Suppressor macrophage (primary cell): Measurements from ENCODE around the gene AARS2.
A peak's percentile ranks its signal among the peaks of the same experiment; 100 is the strongest.
"Not testable (repeated sequence)": the region's sequence is repeated elsewhere in the genome, so short reads cannot be mapped to it uniquely, and the experiment has no call there.

Source experiments
- DNase-seq, 4 experiments: peaks; one replicate each; pipeline ENCODE4 v3.0.0-alpha.2; 2020 to 2022
- total RNA-seq, 17 experiments: gene quantifications; one replicate each; lab custom pipeline; 2026; ENCODE audit warnings: mixed read lengths in 6 of 17, inconsistent platforms in 3 of 17; lab: John Stamatoyannopoulos, UW

The AARS2 gene
- total RNA-seq, result 18.4 to 50.2 (median 28.4) reads per million in 17 experiments

DNA sequence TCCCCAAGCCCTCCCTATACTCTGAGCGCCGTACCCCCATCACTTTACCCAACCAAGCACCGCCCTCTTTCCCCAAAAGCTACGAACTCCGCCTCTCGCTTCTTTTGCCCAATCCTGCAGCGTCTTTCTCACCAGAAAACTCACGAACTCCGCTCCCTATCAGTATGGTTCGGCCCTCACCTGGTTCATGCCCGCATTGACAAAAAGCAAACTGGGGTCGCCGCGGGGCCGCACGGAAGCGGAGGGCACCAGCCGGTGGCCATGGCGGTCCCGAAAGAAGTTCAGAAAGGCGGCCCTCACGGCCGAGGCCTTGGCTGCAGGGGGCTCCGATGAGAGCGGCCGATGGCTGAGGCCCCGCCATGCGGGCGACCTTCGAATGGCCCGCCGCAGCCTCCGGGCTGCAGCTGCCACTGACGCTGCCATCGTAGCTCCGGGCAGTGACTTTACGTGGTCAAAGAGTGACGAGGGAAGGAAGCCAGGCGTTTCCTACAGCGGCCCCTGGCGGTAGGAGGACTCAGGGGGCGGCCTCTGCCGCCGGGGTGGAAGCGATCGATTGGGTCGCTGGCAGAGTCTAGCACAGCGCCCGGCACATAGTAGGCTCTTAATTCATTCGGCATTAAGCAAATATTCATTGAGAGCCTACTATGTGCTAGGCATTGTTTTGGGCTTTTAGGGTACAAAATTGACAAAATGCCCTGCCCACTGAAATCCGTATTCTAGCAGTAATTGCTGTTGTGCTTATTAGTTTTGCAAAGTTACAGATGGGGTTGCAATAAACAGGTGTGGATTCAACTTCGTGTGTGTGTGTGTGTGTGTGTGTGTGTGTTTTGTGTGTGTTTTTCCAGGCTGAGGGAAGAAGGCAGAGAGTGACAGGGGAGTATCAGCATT, at the start of gene AARS2:
TSS of gene AARS2 (minus strand) at position 447 of the 888 bp plus-strand sequence. CDS start at position 423, 24 bp downstream.
- peak; percentile 92 to 96 (median 96) for DNase-seq

DNA sequence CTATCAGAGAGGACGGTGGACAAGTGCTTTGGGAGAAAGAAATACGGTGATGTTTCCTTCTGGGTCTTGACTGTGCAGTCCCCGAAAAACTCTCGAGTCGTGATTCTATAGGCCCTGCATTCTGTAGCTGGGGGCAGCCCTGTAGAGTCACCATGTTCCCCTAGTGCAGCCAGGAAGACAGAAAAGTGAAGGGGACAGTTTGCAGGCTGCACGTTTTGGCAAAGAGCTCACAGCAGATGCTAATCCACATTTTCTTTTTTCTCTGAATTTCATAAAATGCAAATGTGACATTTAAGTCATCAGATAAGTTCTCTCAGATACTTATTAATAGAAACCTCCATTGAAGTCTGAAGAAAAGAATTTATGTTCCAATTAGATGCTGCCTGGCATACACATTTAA, 48.8 kb upstream of the AARS2 start:
- DNase-seq, result no peak

DNA sequence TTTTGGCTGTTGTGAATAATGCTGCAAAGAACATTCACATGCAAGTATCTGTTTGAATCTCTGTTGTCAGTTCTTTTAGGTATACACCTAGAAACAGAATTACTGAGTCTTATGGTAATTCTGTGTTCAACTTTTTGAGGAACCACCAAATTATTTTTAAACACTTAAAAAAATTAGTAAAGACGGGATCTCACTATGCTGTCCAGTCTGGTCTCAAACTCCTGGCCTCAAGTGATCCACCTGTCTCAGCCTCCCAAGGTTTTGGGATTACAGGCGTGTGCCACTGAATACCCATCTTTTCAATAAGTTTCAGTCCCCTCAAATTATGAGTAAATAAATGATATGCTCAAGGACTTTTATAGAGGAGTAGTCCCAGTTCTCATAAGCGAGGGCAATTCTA, 46.8 kb upstream of the AARS2 start:
- DNase-seq, result no peak

DNA sequence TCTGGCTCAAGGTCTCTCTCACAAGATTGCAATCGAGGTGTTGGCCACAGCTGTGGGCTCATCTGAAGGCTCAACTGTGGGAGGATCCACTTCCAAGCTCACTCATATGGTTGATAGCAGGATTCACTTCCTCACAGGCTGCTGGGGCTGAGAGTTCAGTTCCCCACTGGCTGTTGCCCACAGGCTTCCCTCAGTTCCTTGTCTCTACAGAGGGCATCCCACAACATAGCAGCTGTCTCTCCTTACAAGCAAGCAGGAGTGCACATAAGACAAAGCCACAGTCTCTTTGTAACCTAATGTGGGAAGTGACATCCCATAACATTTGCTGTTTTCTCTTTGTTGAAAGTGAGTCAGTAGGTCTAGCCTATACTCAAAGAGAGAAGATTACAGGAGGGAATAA, 43.3 kb upstream of the AARS2 start:
- DNase-seq, result peak; percentile 56 to 77 (median 77)

DNA sequence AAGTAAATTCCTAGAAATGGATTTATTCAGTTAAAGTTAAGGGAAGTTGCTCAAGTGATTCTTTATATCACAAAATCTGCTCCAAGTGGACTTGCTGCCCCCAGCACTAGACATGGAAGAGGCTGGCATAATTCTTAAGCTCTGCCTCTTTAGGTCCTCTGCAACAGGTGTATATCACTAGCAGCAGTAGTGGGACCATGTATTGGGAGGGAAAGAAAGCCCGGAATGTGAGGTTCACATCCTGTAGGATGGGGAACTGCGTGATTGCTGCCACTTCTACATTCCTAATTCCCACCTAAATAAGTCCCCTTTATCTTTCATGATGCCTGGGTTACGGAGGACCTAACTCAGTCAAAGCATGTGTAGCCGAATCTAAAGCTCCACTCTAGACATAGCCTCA, 42.5 kb upstream of the AARS2 start:
- no peak for DNase-seq

DNA sequence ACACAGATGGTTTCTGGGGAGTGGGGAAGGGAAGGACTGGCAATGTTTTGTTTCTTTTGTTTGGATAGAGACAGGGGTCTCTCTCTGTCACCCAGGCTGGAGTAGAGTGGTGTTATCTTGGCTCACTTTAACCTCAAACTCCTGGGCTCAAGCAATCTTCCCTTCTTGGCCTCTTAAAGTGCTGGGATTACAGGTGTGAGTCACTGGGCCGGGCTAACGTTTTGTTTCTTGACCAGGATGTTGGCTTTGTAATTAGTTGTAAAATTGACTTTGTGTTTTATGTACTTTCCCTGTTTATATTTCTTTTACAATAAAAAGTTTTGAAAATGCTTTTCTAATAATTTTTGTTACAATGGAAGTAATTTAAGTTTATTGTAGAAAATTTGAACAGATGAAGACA, 40.2 kb upstream of the AARS2 start:
- no peak for DNase-seq

DNA sequence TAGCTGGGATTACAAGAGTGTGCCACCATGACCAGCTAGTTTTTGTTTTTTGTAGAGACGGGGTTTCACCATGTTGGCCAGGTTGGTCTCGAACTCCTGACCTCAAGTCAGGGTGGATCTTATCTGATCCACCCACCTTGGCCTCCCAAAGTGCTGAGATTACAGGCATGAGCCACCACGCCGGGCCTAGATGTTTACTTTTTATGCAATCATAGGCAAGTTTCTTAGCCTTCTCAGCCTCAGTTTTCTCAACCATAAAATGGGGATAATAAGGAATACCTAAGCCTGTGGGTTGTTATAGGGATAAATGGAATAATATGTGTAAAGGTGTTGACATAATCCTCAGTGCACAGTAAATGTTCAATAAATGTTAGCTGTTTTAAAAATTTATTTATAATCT, 39.1 kb upstream of the AARS2 start:
- DNase-seq, result no peak

DNA sequence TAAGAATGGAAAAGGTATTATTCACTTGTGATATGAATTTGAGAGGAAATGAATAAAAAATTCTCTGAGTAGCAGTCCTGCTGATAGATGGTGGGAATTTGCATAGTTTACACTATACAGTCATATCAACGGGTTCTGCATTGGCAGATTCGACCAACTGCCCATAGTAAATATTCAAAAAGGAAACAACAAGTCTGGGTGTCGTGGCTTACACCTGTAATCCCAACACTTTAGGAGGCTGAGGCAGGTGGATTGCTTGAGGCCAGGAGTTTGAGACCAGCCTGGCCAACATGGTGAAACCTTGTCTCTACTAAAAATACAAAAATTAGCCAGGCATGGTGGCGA, 37.5 kb upstream of the AARS2 start:
- not testable (repeated sequence) for DNase-seq

DNA sequence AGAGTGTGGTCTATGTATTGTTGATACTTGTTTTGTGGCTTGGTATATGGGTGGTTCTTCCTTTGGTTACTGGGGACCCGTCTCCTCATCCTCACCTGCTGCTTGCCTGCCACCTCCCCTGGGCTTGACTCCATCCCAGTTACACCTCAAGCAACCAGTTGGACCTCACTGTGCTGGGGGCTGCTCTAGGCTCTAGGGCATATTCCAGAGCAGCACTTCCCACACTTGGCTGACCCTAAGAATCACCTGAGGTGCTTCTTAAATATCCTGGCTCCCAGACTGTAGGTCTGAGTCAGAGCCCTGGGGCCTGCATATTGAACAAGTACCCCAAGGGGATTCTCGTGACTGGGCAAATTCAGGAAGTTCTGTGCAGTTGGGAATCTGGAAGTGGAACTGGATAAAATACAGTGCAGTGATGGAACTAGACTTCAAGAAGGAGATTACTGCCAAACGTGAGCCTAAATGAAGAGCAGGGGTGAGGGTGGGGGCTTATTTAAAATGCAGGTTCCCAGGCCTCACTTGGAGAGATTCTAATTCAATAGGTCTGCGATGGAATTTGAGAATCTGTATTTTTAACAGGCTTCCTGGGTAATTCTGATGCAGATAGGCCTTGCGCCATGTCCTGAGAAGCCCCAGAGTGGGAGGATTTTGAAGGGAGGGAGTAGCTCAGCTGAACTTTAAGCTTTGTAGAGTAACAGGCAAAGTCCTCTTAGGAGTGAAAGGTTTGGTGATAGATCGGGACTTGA, 36.9 kb upstream of the AARS2 start:
- DNase-seq, result peak; percentile 49 to 71 (median 69)

DNA sequence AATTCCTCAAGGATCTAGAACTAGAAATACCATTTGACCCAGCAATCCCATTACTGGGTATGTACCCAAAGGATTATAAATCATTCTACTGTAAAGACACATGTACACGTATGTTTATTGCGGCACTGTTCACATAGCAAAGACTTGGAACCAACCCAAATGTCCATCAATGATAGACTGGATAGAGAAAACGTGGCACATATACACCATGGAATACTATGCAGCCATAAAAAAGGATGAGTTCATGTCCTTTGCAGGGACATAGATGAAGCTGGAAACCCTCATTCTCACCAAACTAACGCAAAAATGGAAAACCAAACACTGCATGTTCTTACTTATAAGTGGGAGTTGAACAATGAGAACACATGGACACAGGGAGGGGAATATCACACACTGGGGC, 33.7 kb upstream of the AARS2 start:
- DNase-seq, result not testable (repeated sequence)

DNA sequence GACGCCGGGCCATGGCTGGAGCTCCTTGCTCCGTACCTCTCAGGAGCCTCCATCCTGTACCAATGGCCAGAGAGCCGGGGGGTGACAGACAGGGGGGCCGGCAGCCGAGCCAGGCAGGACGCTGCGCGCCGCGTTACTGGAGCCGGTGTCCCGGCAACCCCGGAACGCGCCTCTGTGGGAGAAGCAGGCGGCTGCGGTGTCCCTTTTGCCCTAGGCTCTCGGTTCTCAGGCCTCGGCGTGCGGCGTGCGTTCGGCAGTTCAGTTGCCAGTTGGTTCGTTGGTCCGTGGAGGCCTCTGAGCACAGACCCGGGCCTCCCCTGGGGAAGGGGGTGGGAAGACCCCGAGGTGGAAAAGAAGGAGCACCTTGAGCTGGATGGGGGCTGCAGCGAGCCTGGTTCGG, 29.3 kb upstream of the AARS2 start, which contains the start of gene SPATS1:
TSS of gene SPATS1 (plus strand) at position 162 of the 400 bp plus-strand sequence. CDS start 446 bp downstream, outside the sequence.
- DNase-seq, result peak; percentile 15 to 59 (median 44)

DNA sequence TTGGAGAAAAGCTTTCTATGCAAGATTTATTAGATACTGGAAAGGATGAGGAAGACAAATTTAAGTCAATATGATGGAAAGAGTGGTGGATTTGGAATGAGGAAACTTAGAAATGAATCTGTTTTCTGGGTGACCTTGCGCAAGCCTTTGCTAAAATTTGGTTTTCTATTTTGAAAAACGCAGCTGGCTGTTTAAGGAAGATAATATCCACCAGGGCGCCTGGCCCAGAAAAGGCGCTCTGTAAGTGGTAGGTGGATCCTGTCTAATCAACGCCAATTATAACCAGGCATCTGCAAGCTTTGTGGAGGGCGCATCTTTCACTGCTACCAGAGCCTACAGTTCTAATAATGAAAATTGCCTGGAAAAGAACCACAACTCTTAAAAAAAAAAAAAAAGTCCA, 28.9 kb upstream of the AARS2 start:
- DNase-seq, result peak; percentile 39 to 62 (median 50)

DNA sequence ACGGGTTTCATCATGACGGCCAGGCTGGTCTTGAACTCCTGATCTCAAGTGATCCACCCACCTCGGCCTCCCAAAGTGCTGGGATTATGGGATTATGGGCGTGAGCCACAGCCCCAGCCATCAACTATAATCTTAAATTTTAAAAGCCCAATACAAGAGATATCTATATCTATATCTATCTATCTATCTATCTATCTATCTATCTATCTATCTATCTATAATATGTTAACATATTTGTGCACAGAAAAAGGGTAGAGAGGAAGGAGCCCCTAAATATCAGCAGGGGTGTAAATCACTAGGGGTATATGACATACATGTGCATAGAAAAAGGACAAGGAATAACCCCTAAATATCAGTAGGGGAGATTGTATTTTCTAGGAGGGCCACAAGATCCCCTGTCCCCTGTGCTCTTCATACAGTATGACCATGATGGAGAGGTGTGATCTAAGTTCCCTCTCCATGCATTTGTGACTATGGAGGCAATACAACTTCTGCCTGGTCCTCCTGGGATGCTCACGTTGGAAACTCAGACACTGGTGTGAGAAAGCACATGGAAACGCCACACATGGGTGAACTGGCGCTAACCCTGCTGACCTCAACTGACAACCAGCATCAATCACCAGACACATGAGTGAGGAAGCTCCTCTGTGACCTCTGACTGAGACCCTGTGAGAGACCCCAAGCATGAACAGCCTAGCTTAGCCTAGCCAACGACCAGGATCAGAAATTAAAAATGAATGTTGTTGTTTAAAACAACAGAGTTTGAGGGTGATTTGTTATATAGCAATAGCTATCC, 28.1 kb upstream of the AARS2 start:
- DNase-seq, result no peak

DNA sequence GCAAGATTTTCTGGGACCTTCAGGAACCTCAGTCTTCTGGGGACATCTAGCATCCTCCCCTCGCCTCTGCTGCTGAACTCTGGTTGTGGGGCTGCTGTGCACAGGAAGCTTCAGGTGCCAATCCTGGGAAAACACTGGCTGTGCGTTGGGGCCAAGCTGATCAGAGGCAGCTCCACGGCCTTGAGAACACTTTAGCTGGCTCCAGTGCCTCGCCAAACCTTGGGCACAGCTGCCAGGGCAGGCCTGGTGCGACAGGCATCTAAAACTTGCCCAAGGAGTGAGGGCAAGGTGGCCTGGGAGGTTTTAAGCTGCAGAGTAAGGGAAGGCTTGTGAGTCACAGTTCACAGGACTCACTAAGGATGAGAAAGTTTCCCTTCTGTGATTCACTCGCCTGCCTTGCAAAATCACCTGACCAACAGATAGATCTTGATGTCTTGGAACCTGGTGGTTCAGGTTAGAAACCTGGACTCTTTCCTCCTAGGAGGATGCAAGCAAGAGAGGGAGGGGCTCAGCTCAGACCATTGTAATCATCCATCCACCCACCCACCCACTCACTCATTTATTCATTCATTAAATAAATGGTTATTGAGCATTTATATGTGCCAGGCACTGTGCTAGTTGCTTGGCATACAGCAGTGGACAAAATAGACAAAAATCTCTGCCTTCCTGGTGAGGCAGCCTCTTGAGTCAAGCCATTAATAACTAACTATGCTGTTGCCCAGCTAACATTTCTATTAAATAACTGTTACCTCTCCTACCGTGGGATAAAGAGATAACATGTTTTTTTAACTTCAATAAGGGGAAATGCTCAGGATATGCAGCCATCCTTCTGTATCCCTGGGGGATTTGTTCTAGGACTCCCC, 26.8 kb upstream of the AARS2 start:
- peak; percentile 24 to 48 (median 37) for DNase-seq

DNA sequence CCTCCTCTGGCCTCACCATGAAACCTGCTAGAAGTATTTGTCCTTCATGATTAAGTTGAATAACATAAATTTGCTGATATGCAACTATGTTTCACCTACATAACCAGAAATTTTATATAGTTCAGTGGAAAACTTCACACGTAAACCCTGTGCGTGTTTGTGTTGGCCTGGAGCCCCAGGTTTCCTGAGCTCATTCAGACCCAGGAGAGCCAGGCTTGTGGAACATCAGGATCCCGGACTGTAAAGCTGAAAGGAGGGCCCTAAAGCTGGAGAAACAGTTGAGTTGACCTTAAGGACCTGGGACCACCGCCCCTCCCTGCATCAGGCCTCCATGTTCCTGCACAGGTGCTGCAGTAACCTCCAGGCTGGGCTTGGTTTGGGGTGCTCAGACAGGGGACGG, 26.2 kb upstream of the AARS2 start:
- no peak for DNase-seq

DNA sequence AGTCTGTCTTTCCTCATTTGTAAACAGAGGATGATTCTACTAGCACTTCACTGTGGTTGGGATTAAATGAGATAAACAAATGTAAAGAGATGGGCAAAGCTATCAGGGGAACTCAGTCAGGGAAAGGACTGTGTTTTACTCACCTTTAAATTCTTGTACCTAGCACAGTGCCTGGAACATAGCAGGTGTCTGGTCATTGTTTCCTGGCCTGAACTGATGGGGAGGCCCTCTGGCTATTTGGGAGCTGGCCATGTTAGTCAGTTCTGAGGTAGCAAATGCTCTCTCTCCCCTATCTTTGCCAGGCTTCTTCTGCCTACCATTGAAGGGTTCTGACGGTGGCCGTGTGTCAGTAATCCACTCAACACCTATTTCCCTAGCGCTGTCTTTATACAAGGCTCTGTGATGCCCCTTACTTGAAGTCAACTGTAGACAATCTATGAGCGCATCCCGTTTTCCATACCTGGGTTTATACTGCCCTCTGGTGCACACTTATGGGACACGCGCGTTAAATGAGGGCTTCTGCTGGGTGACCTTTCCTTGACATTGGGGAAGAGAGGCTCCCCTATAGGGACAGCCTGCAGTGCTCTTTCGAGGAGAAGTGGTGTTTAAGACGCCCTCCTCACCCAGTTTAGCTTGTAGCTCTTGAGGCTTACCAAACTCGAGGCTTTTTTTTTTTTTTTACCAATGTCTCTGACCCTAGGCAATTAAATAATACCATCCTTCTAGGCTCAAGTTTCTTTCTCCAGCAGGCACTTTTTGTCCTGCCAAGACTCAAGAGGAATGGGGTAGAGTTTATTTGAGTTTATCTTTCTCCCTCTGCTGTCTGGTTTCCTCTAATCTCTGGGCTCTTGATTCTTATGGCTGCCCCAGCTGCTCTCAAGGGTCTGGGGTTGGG, 25.3 kb upstream of the AARS2 start:
- peak; percentile 82 to 89 (median 86) for DNase-seq

DNA sequence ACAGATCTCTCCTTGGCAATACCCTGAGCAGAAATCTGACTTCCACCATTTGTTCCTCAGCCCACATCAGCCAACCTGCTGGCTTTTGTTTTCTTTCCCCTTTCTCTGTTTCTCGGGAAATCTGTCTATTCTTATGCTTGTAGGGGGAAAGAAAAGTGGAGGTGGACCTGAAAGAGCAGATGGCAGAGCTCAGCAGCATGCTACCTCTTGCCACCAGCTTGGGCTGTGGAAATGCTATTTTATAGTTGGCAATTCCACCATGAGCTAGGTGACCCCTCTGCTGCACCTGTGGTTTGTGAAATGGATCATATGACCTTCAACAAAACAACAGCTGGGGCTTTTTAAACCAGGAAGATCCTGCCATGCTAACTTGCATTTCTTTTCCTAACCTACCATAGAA, 22.5 kb upstream of the AARS2 start:
- no peak for DNase-seq

DNA sequence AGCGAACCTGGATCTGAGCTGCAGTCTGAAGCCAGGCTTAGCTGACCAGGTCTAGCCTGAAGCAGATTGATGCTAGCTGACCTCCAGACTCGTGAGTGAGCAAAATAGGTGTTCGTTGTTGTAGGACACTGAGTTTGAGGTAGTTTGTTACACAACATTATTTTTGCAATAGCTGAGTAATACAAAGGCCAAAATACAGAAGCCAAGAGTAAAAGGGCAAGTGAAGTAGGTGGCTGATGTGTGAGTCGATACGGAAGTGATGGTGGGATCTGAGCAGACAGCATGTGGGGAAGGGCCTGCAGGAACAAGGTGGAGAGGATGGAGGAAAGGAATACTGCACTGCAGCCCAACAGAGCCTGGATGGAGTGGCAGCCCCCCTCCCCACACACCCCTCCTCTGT, 20.8 kb upstream of the AARS2 start:
- DNase-seq, result peak; percentile 35 to 85 (median 71)

DNA sequence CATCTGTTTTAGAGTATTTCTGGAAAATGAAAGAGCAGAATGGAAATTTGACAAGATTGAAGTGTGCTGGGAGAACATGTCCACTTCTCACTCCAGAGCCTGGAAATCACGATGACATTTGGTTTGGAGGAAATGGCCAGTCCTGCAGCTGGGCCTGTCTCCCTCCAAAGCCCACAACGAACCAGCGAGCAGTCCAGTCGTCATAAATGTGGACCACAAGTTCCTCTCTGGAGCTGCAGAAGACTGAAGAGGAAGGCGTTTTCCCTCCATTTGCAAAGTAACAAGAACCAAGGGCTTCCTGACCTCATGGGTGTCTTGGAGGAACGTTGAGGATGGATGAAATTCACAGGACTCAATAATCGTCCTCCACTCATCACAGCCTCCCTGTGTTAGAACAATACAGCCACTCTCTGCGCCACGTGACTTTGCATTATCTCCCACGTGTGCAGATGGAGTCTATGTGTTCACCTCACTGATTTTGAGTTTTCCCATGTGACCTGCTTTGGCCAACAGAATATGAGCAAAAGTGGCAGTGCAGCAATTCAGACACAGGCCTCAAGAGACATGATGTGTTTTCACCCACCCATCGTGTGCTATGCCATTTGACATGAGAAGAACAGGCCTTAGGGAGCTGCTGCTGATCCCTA, 20.2 kb upstream of the AARS2 start:
- DNase-seq, result peak; percentile 72 to 85 (median 82)

DNA sequence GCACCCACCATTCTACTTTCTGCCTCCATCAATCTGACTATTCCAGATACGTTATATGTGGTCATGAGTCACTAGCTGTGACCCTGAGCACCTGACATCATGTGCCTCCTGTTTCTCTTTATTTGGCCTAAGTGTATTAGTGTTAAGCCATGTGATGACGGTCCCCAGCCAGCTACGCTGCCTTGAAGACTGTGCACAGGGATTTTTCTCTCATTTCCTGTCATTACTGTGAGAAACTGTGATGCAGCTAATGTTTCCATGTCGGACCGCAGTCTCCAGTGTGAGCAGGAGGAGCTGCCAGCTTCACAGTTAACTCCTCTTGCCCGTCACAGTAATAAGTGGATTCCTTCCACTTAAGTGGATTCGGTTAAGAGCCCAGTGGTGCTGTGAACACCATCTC, 19.4 kb upstream of the AARS2 start:
- DNase-seq, result peak in 3 of 4 experiments; percentile 18 to 26 (median 18)
